ENCODE data around the gene HS3ST3B1. TPM values are rescaled to one million over a fixed set of nuclear protein-coding genes. Genes with fewer than 3 reads are reported as not detected.

Gene HS3ST3B1
- total and polyA plus RNA-seq, 2 experiments from 2014 or later: 8.1 to 17.7 TPM

- no peak overlapping the region for H3K4me3 Mint-ChIP-seq
- H3K9me3 Mint-ChIP-seq: no peaks in the 10 kb centered on the region; the same call in 1 of the 3 replicates
- H4K20me1 ChIP-seq (replicated peaks; ENCODE audit: insufficient read depth): no peaks in the 10 kb centered on the region
- H3K36me3 Mint-ChIP-seq (ENCODE audit: low read depth): no peaks in the 10 kb centered on the region
- no peaks in the 10 kb centered on the region for H3K36me3 ChIP-seq (ENCODE audit: insufficient read depth)
- ATAC-seq (no peak), DNase-seq (ENCODE audit: low spot score) (no peak)
- H3K27ac Mint-ChIP-seq: no peak overlapping the region
- peaks cover 13% of the 10 kb centered on the region; the same call in 1 of the 2 replicates for H3K4me1 ChIP-seq (ENCODE audit: insufficient read depth)
- H3K4me3 ChIP-seq: no peak overlapping the region
- no peak for TF ChIP-seq EZH2 (IDR thresholded peaks at IDR 0.05; ENCODE audit: low read depth, unreplicated experiment)
- H3K4me1 Mint-ChIP-seq: peaks cover 9% of the 10 kb centered on the region; the same call in 2 of the 3 replicates
- no peaks in the 10 kb centered on the region for H3K79me2 ChIP-seq (replicated peaks; ENCODE audit: insufficient read depth)
- H2AFZ ChIP-seq: 0 out of 2 replicates have a peak overlapping the region, but pooled peaks have one; percentile 28
- no peaks in the 10 kb centered on the region; the same call in 1 of the 2 replicates for H3F3A ChIP-seq (replicated peaks; ENCODE audit: low read depth)
- H3K27me3 Mint-ChIP-seq (ENCODE audit: insufficient read depth, low read depth, poor library complexity): peaks cover 3% of the 10 kb centered on the region
- H3K4me2 ChIP-seq: no peak overlapping the region
- no peak overlapping the region for H3K27ac ChIP-seq (ENCODE audit: low read depth)
- H3K9me2 ChIP-seq (ENCODE audit: insufficient read depth): peaks cover 23% of the 10 kb centered on the region
- H3K27me3 ChIP-seq (ENCODE audit: insufficient read depth): no peaks in the 10 kb centered on the region
These were observed 61.1 kb downstream of the HS3ST3B1 start for GRCh38 chr17:14361945-14362508.

DNA sequence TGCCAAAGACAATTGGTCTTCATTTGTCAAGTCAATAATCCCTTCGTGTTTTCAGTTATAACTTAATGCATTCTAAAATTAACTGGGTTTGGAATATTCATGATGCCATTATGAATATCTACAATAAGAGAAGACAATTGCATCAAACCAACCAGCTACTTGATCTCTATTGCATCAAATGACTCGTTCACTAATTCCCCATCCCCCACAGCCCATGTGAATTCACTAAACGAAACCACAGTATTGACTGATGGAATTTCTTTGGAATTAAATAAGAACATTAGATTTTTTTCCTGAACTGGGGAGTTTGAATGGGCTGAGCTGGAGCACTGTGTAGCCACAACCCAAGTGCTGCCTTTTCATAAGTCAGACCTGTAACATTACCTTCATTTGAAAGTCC is 65.3 kb downstream of the HS3ST3B1 start:
- H3K36me3 ChIP-seq (ENCODE audit: insufficient read depth): no peaks in the 10 kb centered on the region
- Mint-ChIP-seq H3K4me3 (no peak overlapping the region), H3K36me3 (ENCODE audit: low read depth) (no peaks in the 10 kb centered on the region), H3K27ac (no peak overlapping the region), H3K9me3 (peaks cover 3% of the 10 kb centered on the region; the same call in 2 of the 3 replicates), H3K4me1 (peaks cover 3% of the 10 kb centered on the region; the same call in 2 of the 3 replicates), H3K27me3 (ENCODE audit: insufficient read depth, low read depth, poor library complexity) (no peaks in the 10 kb centered on the region)
- DNase-seq (ENCODE audit: low spot score) (no peak), ATAC-seq (no peak)
- H3K79me2 ChIP-seq (replicated peaks; ENCODE audit: insufficient read depth): no peaks in the 10 kb centered on the region
- H3K27me3 ChIP-seq (ENCODE audit: insufficient read depth): no peaks in the 10 kb centered on the region
- H3K27ac ChIP-seq (ENCODE audit: low read depth): no peak overlapping the region
- no peaks in the 10 kb centered on the region for H3F3A ChIP-seq (replicated peaks; ENCODE audit: low read depth)
- H3K4me1 ChIP-seq (ENCODE audit: insufficient read depth): peaks cover 7% of the 10 kb centered on the region; the same call in 1 of the 2 replicates
- no peak overlapping the region for H3K4me3 ChIP-seq
- no peaks in the 10 kb centered on the region for H4K20me1 ChIP-seq (replicated peaks; ENCODE audit: insufficient read depth)
- peaks cover 16% of the 10 kb centered on the region; the same call in 1 of the 2 replicates for H3K9me2 ChIP-seq (ENCODE audit: insufficient read depth)
- no peak overlapping the region for H3K4me2 ChIP-seq
- no peak overlapping the region for H2AFZ ChIP-seq
- TF ChIP-seq ZNF462 (CRISPR knock-in tag; IDR thresholded peaks at IDR 0.05) (no peak), EZH2 (IDR thresholded peaks at IDR 0.05; ENCODE audit: low read depth, unreplicated experiment) (no peak), ZNF114 (CRISPR knock-in tag; IDR thresholded peaks at IDR 0.05) (no peak), EZH2phosphoT487 (IDR thresholded peaks at IDR 0.05; ENCODE audit: unreplicated experiment) (no peak), NANOG (IDR thresholded peaks at IDR 0.05; ENCODE audit: borderline replicate concordance) (no peak), ZNF331 (CRISPR knock-in tag; IDR thresholded peaks at IDR 0.05; ENCODE audit: low read depth) (no peak), POLR2AphosphoS5 (IDR thresholded peaks at IDR 0.05; ENCODE audit: low read depth) (no peak), STAT1 (IDR thresholded peaks at IDR 0.05; ENCODE audit: unreplicated experiment) (no peak), CTCF (conservative IDR thresholded peaks at IDR 0.05; ENCODE audit: low read depth in 2 of 2) (no peak)
